Suppressor macrophage treated with lipopolysaccharide for 4 hours (primary cell): Measurements from ENCODE around the gene AP2A1.

Experiments
- DNase-seq: peaks from one replicate; pipeline ENCODE4 v3.0.0-alpha.2; 2020

Gene AP2A1

DNA sequence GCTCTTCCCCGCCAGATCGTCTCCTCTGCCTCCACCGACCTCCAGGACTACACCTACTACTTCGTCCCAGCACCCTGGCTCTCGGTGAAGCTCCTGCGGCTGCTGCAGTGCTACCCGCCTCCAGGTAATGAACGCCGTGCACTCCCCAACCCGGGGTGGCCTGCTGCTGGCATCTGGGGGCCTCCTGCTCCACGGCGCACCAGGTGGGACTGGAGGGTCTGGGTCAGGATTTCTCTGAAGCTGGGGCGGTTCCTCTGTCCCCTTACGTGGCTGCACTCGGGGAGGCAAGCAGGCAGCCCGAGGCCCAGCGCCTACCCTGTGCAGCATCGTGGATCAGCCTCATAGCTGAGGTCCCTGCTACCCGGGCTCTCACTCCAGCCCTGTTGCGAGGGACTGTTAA is 28.8 kb downstream of the AP2A1 start:
- no peak for DNase-seq

DNA sequence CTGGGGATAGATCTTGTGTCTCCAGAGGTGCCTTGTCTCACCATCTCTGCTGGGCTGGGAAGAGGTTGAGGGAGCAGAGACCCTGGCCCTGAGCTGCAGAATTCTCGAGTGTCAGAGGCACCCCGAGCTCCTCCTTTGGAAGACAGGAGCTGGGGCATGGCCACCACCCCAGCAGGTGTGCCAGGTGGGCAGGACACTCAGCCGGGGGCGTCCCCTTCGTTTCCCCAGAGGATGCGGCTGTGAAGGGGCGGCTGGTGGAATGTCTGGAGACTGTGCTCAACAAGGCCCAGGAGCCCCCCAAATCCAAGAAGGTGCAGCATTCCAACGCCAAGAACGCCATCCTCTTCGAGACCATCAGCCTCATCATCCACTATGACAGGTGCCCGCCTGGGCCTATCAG is 31.8 kb downstream of the AP2A1 start:
- DNase-seq, result no peak

DNA sequence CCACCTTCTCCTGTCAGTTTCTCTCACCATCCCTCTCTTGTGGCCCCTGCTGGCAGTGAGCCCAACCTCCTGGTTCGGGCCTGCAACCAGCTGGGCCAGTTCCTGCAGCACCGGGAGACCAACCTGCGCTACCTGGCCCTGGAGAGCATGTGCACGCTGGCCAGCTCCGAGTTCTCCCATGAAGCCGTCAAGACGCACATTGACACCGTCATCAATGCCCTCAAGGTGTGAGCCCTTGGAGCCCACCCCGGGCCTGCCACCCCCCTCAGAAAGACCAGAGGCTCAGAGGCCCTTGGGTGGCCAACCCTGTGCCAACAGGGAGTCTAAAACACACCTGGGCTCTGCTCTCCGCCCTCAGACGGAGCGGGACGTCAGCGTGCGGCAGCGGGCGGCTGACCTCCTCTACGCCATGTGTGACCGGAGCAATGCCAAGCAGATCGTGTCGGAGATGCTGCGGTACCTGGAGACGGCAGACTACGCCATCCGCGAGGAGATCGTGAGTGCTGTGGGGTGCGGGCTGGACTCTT is 32.5 kb downstream of the AP2A1 start:
- DNase-seq, result no peak

DNA sequence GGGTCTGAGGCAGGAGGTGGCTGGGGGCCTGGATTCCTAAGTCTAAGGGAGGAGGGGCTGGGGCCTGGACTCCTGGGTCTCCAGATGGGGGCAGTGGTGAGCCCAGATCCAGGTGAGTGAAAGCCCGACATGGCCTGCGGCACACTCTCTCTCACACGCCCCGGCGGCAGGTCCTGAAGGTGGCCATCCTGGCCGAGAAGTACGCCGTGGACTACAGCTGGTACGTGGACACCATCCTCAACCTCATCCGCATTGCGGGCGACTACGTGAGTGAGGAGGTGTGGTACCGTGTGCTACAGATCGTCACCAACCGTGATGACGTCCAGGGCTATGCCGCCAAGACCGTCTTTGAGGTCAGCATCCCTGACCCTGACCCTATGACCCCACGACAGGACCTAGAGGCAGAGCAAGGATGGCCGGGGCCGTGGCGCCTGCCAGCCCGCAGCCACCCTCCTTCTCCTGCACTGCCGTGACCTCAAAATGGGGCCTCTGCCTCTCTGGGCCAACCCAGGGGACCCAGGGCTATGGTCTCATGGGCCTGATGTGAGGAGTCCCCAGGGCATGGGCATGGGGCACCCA is 33.1 kb downstream of the AP2A1 start:
- DNase-seq, result no peak

DNA sequence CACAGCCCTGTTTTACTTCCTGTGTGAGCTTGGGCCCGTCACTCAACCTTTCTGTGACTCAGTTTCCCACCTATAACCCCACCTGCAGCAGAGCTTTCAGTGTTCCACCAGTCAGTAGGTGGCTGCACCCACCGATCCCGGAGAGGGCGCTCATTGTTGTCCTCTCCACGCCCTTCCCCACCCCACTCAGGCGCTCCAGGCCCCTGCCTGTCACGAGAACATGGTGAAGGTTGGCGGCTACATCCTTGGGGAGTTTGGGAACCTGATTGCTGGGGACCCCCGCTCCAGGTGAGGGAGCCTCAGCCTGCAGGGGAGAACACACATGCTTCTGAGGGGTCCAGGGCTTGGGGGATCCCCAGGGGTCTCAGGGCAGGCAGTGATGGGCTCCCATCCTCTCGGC is 34.0 kb downstream of the AP2A1 start:
- DNase-seq, result no peak

DNA sequence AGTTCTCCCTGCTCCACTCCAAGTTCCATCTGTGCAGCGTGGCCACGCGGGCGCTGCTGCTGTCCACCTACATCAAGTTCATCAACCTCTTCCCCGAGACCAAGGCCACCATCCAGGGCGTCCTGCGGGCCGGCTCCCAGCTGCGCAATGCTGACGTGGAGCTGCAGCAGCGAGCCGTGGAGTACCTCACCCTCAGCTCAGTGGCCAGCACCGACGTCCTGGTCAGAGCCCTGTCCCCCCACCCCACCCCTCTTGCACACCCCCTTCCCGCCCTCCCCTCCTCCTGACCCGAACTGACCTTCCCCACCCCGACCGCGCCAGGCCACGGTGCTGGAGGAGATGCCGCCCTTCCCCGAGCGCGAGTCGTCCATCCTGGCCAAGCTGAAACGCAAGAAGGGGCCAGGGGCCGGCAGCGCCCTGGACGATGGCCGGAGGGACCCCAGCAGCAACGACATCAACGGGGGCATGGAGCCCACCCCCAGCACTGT is 34.6 kb downstream of the AP2A1 start:
- no peak for DNase-seq

DNA sequence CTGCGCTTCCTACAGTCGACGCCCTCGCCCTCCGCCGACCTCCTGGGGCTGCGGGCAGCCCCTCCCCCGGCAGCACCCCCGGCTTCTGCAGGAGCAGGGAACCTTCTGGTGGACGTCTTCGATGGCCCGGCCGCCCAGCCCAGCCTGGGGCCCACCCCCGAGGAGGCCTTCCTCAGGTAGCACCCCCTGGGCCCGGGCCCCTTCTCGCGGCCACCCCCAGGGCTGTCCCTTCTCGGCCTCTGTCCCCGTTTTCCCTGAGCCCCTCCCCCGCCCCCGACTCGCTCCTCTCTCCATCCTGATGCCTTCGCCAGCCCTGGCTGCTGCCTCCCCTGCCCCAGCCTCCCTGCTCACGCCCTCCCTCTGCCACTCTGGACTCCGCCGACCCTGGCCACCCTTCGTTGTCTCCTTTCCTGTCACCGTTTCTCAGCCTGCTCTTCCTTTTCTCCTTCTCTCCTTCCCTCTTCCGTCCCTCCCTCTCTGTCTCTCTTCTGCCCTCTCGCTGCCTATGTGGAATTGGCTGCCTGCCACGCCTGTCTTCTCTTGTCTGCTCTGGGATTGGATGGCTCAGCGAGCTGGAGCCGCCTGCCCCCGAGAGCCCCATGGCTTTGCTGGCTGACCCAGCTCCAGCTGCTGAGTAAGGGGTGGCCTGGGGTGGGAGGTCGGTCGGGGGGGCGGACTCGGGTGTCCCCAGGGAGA is 35.3 kb downstream of the AP2A1 start:
- DNase-seq, result no peak

DNA sequence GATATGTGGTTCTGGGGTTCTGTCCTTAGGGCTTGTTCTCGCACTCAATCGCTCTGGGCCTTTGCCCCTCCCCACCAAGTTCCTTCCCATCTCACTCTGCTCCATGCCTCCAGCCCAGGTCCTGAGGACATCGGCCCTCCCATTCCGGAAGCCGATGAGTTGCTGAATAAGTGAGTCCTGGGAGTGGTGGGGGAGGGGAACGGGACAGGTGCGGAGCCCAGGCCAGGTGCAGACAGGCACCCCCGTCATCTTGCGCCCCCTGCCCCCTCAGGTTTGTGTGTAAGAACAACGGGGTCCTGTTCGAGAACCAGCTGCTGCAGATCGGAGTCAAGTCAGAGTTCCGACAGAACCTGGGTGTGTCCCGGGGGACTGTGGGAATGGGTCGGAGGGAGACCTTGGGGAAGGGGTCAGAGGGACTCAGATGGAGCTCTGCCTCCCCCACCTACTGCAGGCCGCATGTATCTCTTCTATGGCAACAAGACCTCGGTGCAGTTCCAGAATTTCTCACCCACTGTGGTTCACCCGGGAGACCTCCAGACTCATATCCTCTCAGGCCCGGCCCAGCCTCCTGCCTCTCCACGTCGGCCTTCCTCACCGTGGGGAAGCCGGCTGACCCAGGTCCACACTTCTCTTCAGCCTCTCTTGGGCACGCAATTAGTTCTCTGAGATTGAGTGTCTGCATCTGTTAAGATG is 36.2 kb downstream of the AP2A1 start:
- no peak for DNase-seq

DNA sequence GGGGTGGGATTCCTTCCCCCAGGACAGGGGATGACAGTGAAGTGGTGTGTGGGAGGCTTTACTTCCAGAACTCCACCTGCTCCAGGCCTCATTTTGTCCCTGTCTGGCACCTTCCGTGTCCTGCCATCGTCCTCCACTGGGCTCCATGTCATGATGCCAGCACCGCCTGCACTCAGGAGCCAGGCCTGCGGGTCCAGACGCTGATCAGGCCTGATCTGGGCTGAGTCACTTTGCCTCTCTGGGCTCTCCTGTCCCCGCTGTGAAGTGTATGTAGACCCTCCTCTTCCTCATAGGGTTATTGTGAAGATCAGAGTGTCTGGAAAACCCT is 36.7 kb downstream of the AP2A1 start:
- no peak for DNase-seq

DNA sequence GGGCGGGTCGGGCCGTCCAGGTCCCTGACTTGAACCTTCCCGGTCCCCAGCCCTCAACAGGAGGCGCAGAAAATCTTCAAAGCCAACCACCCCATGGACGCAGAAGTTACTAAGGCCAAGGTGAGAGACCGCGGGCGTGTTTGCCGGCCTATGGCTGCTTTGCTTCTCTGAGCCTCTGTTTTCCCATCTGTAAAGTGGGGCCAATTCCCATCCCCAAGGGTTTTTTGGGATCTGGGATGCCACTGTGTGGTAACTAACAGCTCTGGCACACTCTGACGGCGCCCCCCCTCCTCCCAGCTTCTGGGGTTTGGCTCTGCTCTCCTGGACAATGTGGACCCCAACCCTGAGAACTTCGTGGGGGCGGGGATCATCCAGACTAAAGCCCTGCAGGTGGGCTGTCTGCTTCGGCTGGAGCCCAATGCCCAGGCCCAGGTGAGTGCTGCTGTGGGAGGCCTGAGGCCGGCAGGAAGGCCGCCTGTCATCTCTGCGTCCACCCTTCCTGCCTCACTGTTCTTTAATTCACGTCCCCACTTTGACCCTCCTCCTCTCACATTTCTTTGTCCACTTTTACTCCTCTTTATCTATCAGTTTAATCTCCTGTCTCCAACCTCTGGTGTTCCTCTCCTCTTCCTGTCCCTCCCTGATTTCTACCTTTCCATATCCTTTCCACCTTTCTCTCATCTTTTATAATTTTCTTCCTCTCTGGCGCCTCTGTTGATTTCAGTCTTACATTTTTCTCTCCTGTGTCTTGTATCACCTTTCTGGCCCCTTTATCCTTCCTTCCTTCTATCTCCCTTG is 39.2 kb downstream of the AP2A1 start:
- DNase-seq, result no peak

DNA sequence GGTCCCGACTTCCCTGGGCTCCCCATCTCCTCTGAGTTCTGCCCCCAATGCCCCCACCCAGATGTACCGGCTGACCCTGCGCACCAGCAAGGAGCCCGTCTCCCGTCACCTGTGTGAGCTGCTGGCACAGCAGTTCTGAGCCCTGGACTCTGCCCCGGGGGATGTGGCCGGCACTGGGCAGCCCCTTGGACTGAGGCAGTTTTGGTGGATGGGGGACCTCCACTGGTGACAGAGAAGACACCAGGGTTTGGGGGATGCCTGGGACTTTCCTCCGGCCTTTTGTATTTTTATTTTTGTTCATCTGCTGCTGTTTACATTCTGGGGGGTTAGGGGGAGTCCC is 39.8 kb downstream of the AP2A1 start:
- DNase-seq, result no peak

DNA sequence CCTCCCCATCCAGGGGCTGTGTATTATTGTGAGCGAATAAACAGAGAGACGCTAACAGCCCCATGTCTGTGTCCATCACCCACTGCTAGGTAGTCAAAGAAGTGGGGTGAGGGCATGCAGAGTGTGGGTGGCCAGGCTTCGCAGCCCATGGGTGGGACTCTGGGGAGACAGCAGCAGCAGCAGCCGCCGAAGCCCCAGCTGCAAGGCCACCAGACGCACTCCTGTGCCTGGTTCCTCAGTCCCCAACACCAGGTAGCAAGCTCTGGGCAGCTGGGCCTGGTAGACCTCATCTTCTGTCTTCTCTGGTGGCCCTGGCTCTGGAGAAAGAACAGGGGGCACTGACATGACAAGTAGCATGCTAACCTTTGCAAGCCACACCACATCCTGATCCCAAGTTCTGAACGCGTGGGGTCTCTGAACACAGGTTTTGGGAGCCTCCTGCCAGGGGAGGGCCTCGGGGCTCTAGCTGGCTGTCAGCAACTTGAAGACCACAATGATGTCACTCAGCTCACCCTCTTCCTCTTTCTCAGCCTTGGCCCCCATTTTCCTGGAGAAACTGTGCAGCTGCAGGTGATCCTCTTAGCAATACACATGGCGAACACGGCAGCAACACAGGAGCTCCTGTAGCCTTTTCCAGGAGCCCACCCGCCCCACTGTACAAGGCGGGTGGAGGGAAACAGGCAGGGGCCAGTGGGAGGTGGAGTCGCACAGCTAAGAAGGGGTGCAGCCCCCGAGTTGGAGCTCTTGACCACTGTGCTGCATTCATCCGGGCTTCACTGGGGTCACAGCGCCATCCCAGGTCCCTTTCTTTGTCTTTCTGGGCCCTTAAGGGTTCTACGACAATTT is 40.5 kb downstream of the AP2A1 start:
- DNase-seq, result peak; percentile 30

DNA sequence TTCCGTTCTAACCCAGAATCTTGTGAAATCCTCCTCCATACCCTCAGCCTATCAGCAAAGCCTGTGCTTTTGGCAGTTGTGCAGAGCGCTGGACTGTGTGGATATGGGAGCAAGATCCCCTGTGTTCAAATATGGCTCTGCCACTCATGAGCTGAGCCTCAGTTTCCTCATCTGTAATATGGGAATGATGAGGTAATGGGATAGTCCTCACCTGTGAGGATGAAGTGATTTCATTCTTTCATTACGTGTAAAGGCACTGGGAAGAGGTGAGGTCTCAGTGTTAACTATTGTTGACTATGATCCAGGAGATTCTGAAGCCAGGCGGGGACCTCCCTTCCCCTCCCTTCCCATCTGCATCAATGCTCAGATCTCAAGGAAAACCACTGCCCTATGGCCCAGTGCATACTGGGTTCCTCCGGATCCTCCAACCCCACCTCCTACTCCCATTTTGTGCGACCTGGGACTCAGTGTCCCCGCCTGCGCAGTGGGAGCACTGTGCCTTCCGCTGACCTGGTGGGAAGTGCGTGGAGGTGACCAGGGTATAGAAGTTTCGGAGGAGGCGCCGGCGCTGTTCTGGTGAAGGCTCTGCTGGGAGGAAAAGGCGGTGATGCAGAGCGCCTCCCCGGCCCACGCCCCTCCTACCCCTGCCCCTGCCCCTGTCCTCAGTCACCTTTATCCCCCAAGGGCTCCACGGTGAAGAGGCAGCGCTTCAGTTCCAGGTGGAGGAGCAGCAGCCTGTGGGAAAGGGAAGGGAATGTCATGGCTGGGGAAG is 41.3 kb downstream of the AP2A1 start:
- DNase-seq, result no peak

DNA sequence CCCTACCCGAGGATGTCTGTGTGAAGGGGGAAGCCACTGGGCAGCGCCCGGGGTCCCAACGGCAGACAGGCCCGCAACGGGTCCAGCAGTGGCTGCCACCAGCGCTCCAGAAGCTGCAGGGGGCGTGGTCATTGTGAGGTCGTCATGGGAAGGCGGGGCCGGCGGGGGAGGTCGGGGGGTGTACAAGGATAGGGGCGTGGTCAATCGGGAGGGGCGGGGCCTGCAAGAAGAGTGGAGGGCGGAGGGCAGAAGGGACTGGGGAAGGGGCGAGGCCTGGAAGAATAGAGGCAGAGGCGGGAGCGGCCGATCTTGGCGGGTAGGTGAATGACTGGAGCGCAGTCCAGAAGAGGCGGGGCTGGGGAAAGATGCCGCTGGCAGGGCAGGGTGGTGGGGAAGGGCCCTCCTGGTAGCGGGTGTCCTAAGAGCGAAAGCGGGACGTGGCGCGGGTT is 41.9 kb downstream of the AP2A1 start:
- peak; percentile 88 for DNase-seq

DNA sequence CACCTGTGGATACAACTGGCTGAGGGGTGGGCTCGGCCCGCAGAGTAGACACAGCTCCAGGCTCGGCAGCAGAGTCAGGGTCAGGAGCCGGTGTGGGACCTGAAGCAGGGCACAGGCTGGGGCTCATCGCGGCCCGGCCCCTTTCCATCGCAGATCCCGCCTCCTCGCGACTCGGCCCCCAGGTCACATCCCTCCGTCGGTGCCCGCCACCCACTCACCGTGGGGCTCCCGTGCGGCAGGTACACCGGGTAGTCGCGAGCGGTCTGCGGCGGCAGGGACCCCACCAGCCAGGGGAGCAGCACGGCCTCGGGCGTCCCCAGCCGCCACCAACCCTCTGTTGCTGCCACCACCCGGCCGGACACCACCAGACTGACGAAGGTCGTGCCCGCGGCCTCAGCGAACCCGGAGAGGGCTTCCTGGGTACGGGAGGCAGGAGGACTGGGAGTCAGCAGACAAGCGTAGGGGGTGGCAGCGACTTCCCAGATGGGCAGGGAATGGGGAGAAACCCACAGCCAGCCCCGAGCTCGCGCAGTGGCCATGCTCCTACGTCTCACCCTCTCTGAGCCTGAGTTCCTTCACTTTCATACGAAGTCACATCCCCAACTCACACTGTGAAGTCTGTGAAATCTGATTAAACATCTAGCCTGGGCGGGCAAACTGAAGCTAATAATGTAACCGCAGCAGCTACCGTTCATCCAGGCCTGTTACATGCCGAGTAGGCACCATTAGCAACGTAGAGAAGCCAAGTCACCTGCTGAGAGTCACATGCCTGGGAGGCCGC is 42.5 kb downstream of the AP2A1 start:
- DNase-seq, result peak; percentile 67

DNA sequence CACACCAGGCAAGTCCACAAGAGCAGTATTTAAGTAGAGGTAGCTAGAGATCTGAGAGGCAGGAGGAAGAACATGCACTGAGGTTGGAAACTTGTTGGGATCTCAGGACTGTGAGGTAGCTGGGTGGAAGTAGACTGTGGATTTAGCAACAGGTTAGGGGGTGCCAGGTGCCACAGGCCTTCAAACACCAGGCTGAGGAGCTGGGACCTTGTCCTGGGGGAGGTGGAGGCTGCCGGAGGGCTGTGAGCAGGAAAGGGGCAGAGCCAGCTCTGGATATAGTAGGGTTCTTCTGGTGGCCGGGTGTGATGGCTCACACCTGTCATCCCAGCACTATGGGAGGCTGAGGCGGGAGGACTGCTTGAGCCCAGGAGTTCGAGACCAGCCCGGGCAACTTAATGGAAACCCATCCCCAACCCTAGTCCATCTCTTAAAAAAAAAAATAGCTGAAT is 43.2 kb downstream of the AP2A1 start:
- no peak for DNase-seq

DNA sequence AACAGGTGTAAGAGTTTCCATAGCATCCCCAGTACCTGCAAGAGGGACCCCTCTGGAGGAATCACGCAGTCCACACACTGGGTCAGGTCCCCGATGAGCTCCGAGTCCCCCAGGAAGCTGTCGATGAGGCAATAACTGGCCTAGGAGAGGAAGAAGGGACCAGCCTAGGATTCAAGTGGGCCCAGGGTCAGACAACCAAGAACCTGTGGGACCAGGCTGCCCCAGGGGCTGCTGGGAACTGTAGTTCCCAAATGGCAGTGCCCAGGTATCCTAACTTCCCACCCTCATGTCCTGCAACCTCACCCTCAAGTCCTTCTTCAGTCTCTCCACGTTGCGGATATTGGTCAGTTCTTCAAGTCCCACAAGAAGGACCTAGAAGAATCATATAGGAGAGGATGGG is 44.5 kb downstream of the AP2A1 start:
- no peak for DNase-seq

DNA sequence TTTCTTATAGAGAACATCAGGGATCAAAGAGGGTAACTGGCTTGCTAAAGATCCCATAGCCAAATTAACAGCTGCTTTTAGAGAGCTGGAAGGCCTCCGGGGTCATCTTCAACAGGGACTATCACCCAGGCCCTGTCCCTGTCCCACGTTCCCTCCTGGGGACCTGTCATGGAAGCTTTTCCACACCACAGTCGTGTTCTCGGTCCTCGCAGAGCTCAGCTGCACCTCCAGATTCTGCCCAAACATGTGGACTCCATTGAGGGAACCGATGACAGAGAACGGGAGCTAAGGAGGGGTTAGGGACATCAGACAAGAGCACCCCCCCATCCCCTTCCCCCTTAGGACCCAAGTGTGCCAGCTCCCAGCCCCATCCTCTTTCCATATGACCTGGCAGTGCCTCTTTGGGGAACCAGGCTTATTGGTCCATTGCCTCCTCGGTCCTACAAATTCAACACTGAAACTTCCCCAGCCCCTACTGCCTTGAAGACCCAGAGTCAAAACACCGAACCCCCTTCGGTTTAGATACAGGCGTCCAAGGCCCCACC is 45.7 kb downstream of the AP2A1 start:
- no peak for DNase-seq

DNA sequence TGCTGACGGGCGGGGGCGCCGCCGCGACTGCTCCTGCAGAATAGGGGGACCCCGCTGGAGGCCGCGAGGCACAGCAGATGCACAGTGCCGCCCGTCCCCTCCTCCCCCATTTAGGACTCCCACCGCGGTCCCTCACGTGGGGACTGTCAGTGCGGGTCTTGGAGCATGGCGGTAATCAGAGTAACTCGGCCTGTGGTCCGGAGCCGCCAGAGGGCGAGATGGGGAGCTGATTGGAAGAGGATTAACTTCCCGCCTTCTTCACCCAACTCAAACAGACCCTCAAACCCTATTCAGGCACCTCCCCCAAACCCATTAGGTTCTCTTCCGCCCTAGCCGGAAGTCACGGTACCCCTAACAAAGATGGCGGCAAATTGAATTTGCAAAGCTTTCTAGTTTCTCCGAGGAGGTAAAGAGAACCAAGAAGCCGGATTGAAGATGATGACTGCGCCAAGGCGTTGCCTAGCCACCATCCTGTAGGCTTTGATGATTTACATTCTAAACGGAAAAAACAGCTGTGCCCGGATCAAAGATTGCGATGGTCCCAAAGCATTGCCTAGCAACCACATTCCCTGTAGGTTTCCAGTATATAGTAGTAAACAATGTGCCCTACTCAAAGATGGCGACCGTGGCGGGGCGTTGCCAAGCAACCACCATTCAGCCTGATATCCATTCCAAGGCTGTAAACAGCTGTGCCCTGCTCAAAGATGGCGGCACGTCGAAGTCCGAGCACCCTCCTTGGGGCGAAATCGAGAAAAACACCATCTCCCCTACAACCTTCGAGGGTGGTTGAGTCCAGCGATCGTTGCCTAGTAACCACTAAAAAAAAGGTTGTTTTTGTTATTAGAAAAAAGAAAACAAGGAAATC is 46.4 kb downstream of the AP2A1 start, which contains the start of gene FUZ:
TSS of gene FUZ (minus strand) at position 296 of the 865 bp plus-strand sequence. CDS start at position 110, 186 bp downstream.
- DNase-seq, result peak; percentile 97
